ENCODE measurements around the gene HSPA8.
"Not testable (repeated sequence)": the region's sequence is repeated elsewhere in the genome, so short reads cannot be mapped to it uniquely, and the experiment has no call there.

The HSPA8 gene

GRCh38 chr11:123061403-123062157 lies at the start of gene HSPA8:
Gene HSPA8, minus strand, starts transcription at chr11:123062136. Its CDS starts 812 bp downstream, at chr11:123061324.
- peak in 2 of 3 donors; percentile 59 to 65 for DNase-seq (ENCODE audit: low read depth in 2 of 3, low spot score in 1 of 3)

GRCh38 chr11:123111465-123111864 lies 49.5 kb upstream of the HSPA8 start:
- no peak for DNase-seq (ENCODE audit: low read depth in 2 of 3, low spot score in 1 of 3)

GRCh38 chr11:123110397-123110796 lies 48.5 kb upstream of the HSPA8 start:
- DNase-seq (ENCODE audit: low read depth in 2 of 3, low spot score in 1 of 3) = no peak

GRCh38 chr11:123107945-123108495 lies 46.1 kb upstream of the HSPA8 start:
- no peak for DNase-seq (ENCODE audit: low read depth in 2 of 3, low spot score in 1 of 3)

- no peak for DNase-seq (ENCODE audit: low read depth in 2 of 3, low spot score in 1 of 3)
Measured at GRCh38 chr11:123104697-123105096, 42.8 kb upstream of the HSPA8 start.

GRCh38 chr11:123103326-123103980 lies 41.5 kb upstream of the HSPA8 start:
- DNase-seq (ENCODE audit: low read depth in 2 of 3, low spot score in 1 of 3) = peak in 2 of 3 donors; percentile 11 to 33

- no peak for DNase-seq (ENCODE audit: low read depth in 2 of 3, low spot score in 1 of 3)
Measured at GRCh38 chr11:123100379-123101085, 38.6 kb upstream of the HSPA8 start.

- no peak for DNase-seq (ENCODE audit: low read depth in 2 of 3, low spot score in 1 of 3)
Measured at GRCh38 chr11:123098990-123099389, 37.1 kb upstream of the HSPA8 start.

- DNase-seq (ENCODE audit: low read depth in 2 of 3, low spot score in 1 of 3) = no peak
Measured at GRCh38 chr11:123093739-123094138, 31.8 kb upstream of the HSPA8 start.

GRCh38 chr11:123091506-123091905 lies 29.6 kb upstream of the HSPA8 start:
- DNase-seq (ENCODE audit: low read depth in 2 of 3, low spot score in 1 of 3) = no peak

GRCh38 chr11:123090168-123090567 lies 28.2 kb upstream of the HSPA8 start:
- DNase-seq (ENCODE audit: low read depth in 2 of 3, low spot score in 1 of 3) = not testable (repeated sequence)

GRCh38 chr11:123088896-123089295 lies 27.0 kb upstream of the HSPA8 start:
- not testable (repeated sequence) for DNase-seq (ENCODE audit: low read depth in 2 of 3, low spot score in 1 of 3)

- DNase-seq (ENCODE audit: low read depth in 2 of 3, low spot score in 1 of 3) = not testable (repeated sequence)
Measured at GRCh38 chr11:123087657-123088056, 25.7 kb upstream of the HSPA8 start.

- no peak for DNase-seq (ENCODE audit: low read depth in 2 of 3, low spot score in 1 of 3)
Measured at GRCh38 chr11:123086305-123086704, 24.4 kb upstream of the HSPA8 start.

GRCh38 chr11:123085497-123085896 lies 23.6 kb upstream of the HSPA8 start:
- no peak for DNase-seq (ENCODE audit: low read depth in 2 of 3, low spot score in 1 of 3)

GRCh38 chr11:123084454-123084853 lies 22.5 kb upstream of the HSPA8 start:
- DNase-seq (ENCODE audit: low read depth in 2 of 3, low spot score in 1 of 3) = no peak

- peak; percentile 46 to 72 (median 69) for DNase-seq (ENCODE audit: low read depth in 2 of 3, low spot score in 1 of 3)
Measured at GRCh38 chr11:123083623-123084029, 21.7 kb upstream of the HSPA8 start.

- no peak for DNase-seq (ENCODE audit: low read depth in 2 of 3, low spot score in 1 of 3)
Measured at GRCh38 chr11:123082977-123083376, 21.0 kb upstream of the HSPA8 start.

GRCh38 chr11:123080015-123080414 lies 18.1 kb upstream of the HSPA8 start:
- no peak for DNase-seq (ENCODE audit: low read depth in 2 of 3, low spot score in 1 of 3)

- DNase-seq (ENCODE audit: low read depth in 2 of 3, low spot score in 1 of 3) = no peak
Measured at GRCh38 chr11:123076484-123076883, 14.5 kb upstream of the HSPA8 start.

GRCh38 chr11:123073343-123074057 lies 11.6 kb upstream of the HSPA8 start:
- DNase-seq (ENCODE audit: low read depth in 2 of 3, low spot score in 1 of 3) = no peak
